H1 (cell line): Measurements from ENCODE around the gene SCRG1. TPM values are rescaled to one million over a fixed set of nuclear protein-coding genes. Genes with fewer than 3 reads are reported as not detected.

Source experiments
- CTCF ChIA-PET: fragments of 300-600 bp; sonication (Branson Sonifier 250); formaldehyde crosslinking; loops from one replicate; lab custom pipeline; 2021; ENCODE audit not compliant: partially characterized antibody; lab: Charles Lee
- POLR2A ChIA-PET: fragments of 300-600 bp; sonication (Branson Sonifier 250); formaldehyde crosslinking; loops from one replicate; lab custom pipeline; 2021; ENCODE audit warnings: inconsistent platforms; ENCODE audit not compliant: partially characterized antibody; lab: Charles Lee
- DNase-seq, 2 experiments: peaks; one replicate each; pipeline versions ENCODE4 v3.0.0 to v3.0.0-alpha.2; 2010 to 2022; ENCODE audit warnings: low spot score in 2 of 2, low read depth in 1 of 2, mixed read lengths in 1 of 2
- FAIRE-seq: peaks from 2 replicates; lab custom pipeline; 2011; peaks lifted over from hg19 to GRCh38; lab: Jason Lieb, UNC
- H2AFZ ChIP-seq: 2 replicates; pipeline ENCODE4 v1.8.1; 2012; ENCODE audit warnings: low read length, inconsistent platforms
- H2AK5ac ChIP-seq: 2 replicates; pipeline ENCODE4 v1.6.1; 2013; ENCODE audit warnings: low read depth, low read length
- H2BK120ac ChIP-seq: replicated peaks from 2 replicates; pipeline ENCODE3; 2013; ENCODE audit warnings: low read depth, low read length, inconsistent platforms
- H2BK12ac ChIP-seq: 2 replicates; pipeline ENCODE4 v1.6.1; 2013; ENCODE audit warnings: low read depth, low read length
- H2BK15ac ChIP-seq: 2 replicates; pipeline ENCODE4 v1.6.1; 2013; ENCODE audit warnings: low read length
- H2BK20ac ChIP-seq: 2 replicates; pipeline ENCODE4 v1.6.1; 2013; ENCODE audit warnings: low read length
- H2BK5ac ChIP-seq: 2 replicates; pipeline ENCODE4 v1.6.1; 2013; ENCODE audit warnings: low read depth, low read length
- H3K14ac ChIP-seq: 2 replicates; pipeline ENCODE4 v1.6.1; 2013; ENCODE audit warnings: inconsistent platforms; ENCODE audit not compliant: insufficient read length
- H3K18ac ChIP-seq: 2 replicates; pipeline ENCODE4 v1.6.1; 2013; ENCODE audit warnings: low read length; ENCODE audit errors: extremely low read depth
- H3K23ac ChIP-seq: 2 replicates; pipeline ENCODE4 v1.6.1; 2013; ENCODE audit warnings: inconsistent platforms; ENCODE audit not compliant: insufficient read length
- H3K23me2 ChIP-seq: 2 replicates; pipeline ENCODE4 v1.6.1; 2013; ENCODE audit warnings: low read depth, low read length
- H3K27ac ChIP-seq: 2 replicates; pipeline ENCODE4 v1.6.1; 2011; ENCODE audit warnings: low read depth, low read length, inconsistent platforms
- H3K27me3 ChIP-seq, 4 experiments: replicated peaks in 1 of 4; 1 replicate in 1 of 4; 2 replicates in 3 of 4; pipeline versions ENCODE4 v1.6.1 to v1.8.1; 2011 to 2013; ENCODE audit warnings: low read length in 3 of 4, mild to moderate bottlenecking in 3 of 4, inconsistent platforms in 2 of 4, mixed read lengths in 2 of 4, moderate library complexity in 1 of 4; ENCODE audit not compliant: control insufficient read depth in 3 of 4, insufficient read depth in 3 of 4; ENCODE audit errors: extremely low read depth in 1 of 4
- H3K36me3 ChIP-seq, 4 experiments: 2 replicates each; pipeline versions ENCODE4 v1.6.1 to v1.8.1; 2011 to 2013; ENCODE audit warnings: mild to moderate bottlenecking in 4 of 4, low read length in 3 of 4, moderate library complexity in 2 of 4, control low read depth in 1 of 4, inconsistent platforms in 1 of 4; ENCODE audit not compliant: insufficient read depth in 4 of 4, control insufficient read depth in 2 of 4
- H3K4ac ChIP-seq: replicated peaks from 2 replicates; pipeline ENCODE3; 2013; ENCODE audit warnings: low read length, low read depth, mixed read lengths, inconsistent platforms; ENCODE audit not compliant: insufficient read length
- H3K4me1 ChIP-seq, 4 experiments: replicated peaks in 1 of 4; 1 replicate in 1 of 4; 2 replicates in 3 of 4; pipeline versions ENCODE4 v1.6.1 to v1.8.1; 2011 to 2013; ENCODE audit warnings: low read length in 3 of 4, inconsistent platforms in 2 of 4, mixed read lengths in 1 of 4; ENCODE audit not compliant: insufficient read depth in 4 of 4, control insufficient read depth in 3 of 4
- H3K4me2 ChIP-seq, 2 experiments: 2 replicates each; pipeline versions ENCODE4 v1.6.1 to v1.8.1; 2011 to 2013; ENCODE audit warnings: low read depth in 2 of 2, low read length in 2 of 2, control low read depth in 1 of 2, inconsistent platforms in 1 of 2, mild to moderate bottlenecking in 1 of 2; ENCODE audit not compliant: insufficient read depth in 1 of 2
- H3K4me3 ChIP-seq, 4 experiments: fragments of 200-600, 300-600 bp in 1 of 4; sonication (generic), shearing (Covaris generic), sonication (Bioruptor Twin) in 1 of 4; 2 replicates each; pipeline versions ENCODE4 v1.5.1 to v1.8.1; 2011 to 2016; ENCODE audit warnings: low read length in 4 of 4, low read depth in 3 of 4, control low read depth in 2 of 4, inconsistent platforms in 2 of 4, mild to moderate bottlenecking in 2 of 4, mixed read lengths in 1 of 4, moderate library complexity in 1 of 4; ENCODE audit not compliant: insufficient read depth in 2 of 4; ENCODE audit errors: extremely low read depth in 1 of 4
- H3K56ac ChIP-seq: replicated peaks from 2 replicates; pipeline ENCODE3; 2013; ENCODE audit warnings: low read depth, mild to moderate bottlenecking, mixed read lengths, low read length, inconsistent platforms; ENCODE audit not compliant: insufficient read length
- H3K79me1 ChIP-seq: 2 replicates; pipeline ENCODE4 v1.6.1; 2013; ENCODE audit warnings: low read depth, low read length, control low read depth
- H3K79me2 ChIP-seq, 2 experiments: 2 replicates each; pipeline versions ENCODE4 v1.6.1 to v1.8.1; 2012 to 2013; ENCODE audit warnings: low read length in 2 of 2, mild to moderate bottlenecking in 2 of 2, inconsistent platforms in 1 of 2; ENCODE audit not compliant: insufficient read depth in 2 of 2, control insufficient read depth in 1 of 2
- H3K9ac ChIP-seq, 4 experiments: replicated peaks in 1 of 4; 1 replicate in 1 of 4; 2 replicates in 3 of 4; pipeline versions ENCODE4 v1.6.1 to v1.8.1; 2011 to 2013; ENCODE audit warnings: low read depth in 3 of 4, low read length in 3 of 4, control low read depth in 2 of 4, mild to moderate bottlenecking in 2 of 4, moderate library complexity in 2 of 4, inconsistent platforms in 1 of 4; ENCODE audit errors: extremely low read depth in 1 of 4
- H3K9me3 ChIP-seq, 2 experiments: 2 replicates each; pipeline versions ENCODE4 v1.6.1 to v1.8.1; 2012 to 2013; ENCODE audit warnings: mild to moderate bottlenecking in 2 of 2, moderate library complexity in 2 of 2, control low read depth in 1 of 2, inconsistent platforms in 1 of 2, low read depth in 1 of 2, low read length in 1 of 2, mixed read lengths in 1 of 2; ENCODE audit not compliant: insufficient read depth in 2 of 2
- H4K20me1 ChIP-seq, 2 experiments: replicated peaks in 1 of 2; 2 replicates each; pipeline versions ENCODE3 to v1.8.1; 2011 to 2013; ENCODE audit warnings: inconsistent platforms in 2 of 2, low read length in 2 of 2, mild to moderate bottlenecking in 1 of 2; ENCODE audit not compliant: insufficient read depth in 2 of 2, control insufficient read depth in 1 of 2
- H4K5ac ChIP-seq: 2 replicates; pipeline ENCODE4 v1.6.1; 2013; ENCODE audit warnings: low read length, low read depth, mixed read lengths, inconsistent platforms; ENCODE audit not compliant: insufficient read length
- H4K8ac ChIP-seq: 2 replicates; pipeline ENCODE4 v1.8.0; 2013; ENCODE audit warnings: mild to moderate bottlenecking, moderate library complexity, low read length, inconsistent platforms; ENCODE audit not compliant: insufficient read depth; ENCODE audit errors: extremely low read depth
- H4K91ac ChIP-seq: replicated peaks from 2 replicates; pipeline ENCODE3; 2013; ENCODE audit warnings: low read length, mixed read lengths, inconsistent platforms; ENCODE audit not compliant: insufficient read length
- ATF2 ChIP-seq: IDR thresholded peaks from 2 replicates; pipeline ENCODE4 v1.6.1; 2012; ENCODE audit warnings: low read length, inconsistent platforms
- BRCA1 ChIP-seq: IDR thresholded peaks from 2 replicates; pipeline ENCODE4 v1.6.1; 2012; ENCODE audit warnings: low read depth, low read length, improper control_type of control experiment
- CTBP2 ChIP-seq: IDR thresholded peaks from 2 replicates; pipeline ENCODE4 v1.7.0; 2011; ENCODE audit warnings: borderline replicate concordance, mild to moderate bottlenecking, moderate library complexity, mixed read lengths, low read length; ENCODE audit not compliant: insufficient read depth, insufficient read length
- EGR1 ChIP-seq: IDR thresholded peaks from 2 replicates; pipeline ENCODE4 v1.6.1; 2011; ENCODE audit warnings: low read depth, low read length, borderline replicate concordance
- GTF2F1 ChIP-seq: IDR thresholded peaks from 2 replicates; pipeline ENCODE4 v1.6.1; 2012; ENCODE audit warnings: low read depth, low read length, improper control_type of control experiment, borderline replicate concordance
- MAFK ChIP-seq: IDR thresholded peaks from 2 replicates; pipeline ENCODE4 v1.6.1; 2012; ENCODE audit warnings: low read depth, mild to moderate bottlenecking, improper control_type of control experiment, low read length
- RNF2 ChIP-seq: fragments of 200-900, 300-1000 bp; sonication (generic); IDR thresholded peaks from 2 replicates; pipeline ENCODE4 v1.7.1; 2016; ENCODE audit warnings: borderline replicate concordance, low read depth, mild to moderate bottlenecking, antibody characterized with exemption, low read length; ENCODE audit not compliant: poor library complexity, severe bottlenecking; ENCODE audit errors: missing control alignments
- SAP30 ChIP-seq: fragments of 300-600 bp; sonication (generic); IDR thresholded peaks from 2 replicates; pipeline ENCODE4 v1.7.1; 2012; ENCODE audit warnings: low read length, moderate library complexity, mild to moderate bottlenecking, inconsistent platforms; ENCODE audit not compliant: insufficient read depth, insufficient replicate concordance
- WGBS, 2 experiments: shearing (Covaris generic) in 1 of 2; methylation state at CpG; one replicate each; pipeline versions ENCODE4 v1.1.6 to v1.1.7; 2013 to 2015; ENCODE audit warnings: low lambda C conversion rate in 2 of 2, mixed read lengths in 2 of 2, inconsistent platforms in 1 of 2, low coverage in 1 of 2, missing lambda C conversion rate in 1 of 2; ENCODE audit not compliant: insufficient replicate concordance in 2 of 2, insufficient coverage in 1 of 2, insufficient read length in 1 of 2; ENCODE audit errors: extremely low coverage in 1 of 2, missing lambda C conversion rate in 1 of 2; 5-methylcytosine and 5-hydroxymethylcytosine counted together
- polyA plus RNA-seq, 7 experiments: library from polyadenylated mRNA; depleted of rRNA in 3 of 7; stranded (reverse) in 5 of 7; unstranded in 2 of 7; fragments of >200 nt in 5 of 7; fragments of 200-250 nt in 2 of 7; gene quantifications; 1 replicate in 5 of 7; 2 replicates in 1 of 7; 4 replicates in 1 of 7; pipeline versions ENCODE4 v1.2.1 to v1.2.3, GENCODE V29; 2011 to 2013; ENCODE audit warnings: missing spikeins in 2 of 7, mixed read lengths in 2 of 7
- total RNA-seq: library from RNA; stranded (reverse); fragmentation: NEBNext Ultra II Directional; extraction: Animal tissue kit (Norgen Biotek cat#: 25700); gene quantifications from 2 replicates; pipeline ENCODE4 v1.2.1, GENCODE V29; 2021

SCRG1 gene
- total and polyA plus RNA-seq, 2 of the 8 experiments (the other 6 are each of a cell fraction or from before 2014, with no cell fraction given): not detected

GRCh38 chr4:173347467-173347866 lies 51.4 kb downstream of the SCRG1 start:
- Histone ChIP-seq H3K14ac (no peak overlapping the region), H3K27me3 (no peaks in the 10 kb centered on the region), H2BK120ac (no peak overlapping the region), H2BK12ac (no peak overlapping the region), H4K8ac (no peak overlapping the region), H3K9me3 (no peaks in the 10 kb centered on the region), H4K91ac (no peak overlapping the region), H3K4me2 (no peak overlapping the region), H3K56ac (no peak overlapping the region), H3K79me1 (no peaks in the 10 kb centered on the region), H2BK20ac (no peak overlapping the region), H3K4ac (no peak overlapping the region), H4K20me1 (no peaks in the 10 kb centered on the region), H2AFZ (no peak overlapping the region), H2AK5ac (no peak overlapping the region), H2BK5ac (no peak overlapping the region), H3K27ac (no peak overlapping the region), H2BK15ac (no peak overlapping the region), H4K5ac (no peak overlapping the region), H3K18ac (no peak overlapping the region), H3K36me3 (no peaks in the 10 kb centered on the region), H3K23me2 (no peaks in the 10 kb centered on the region), H3K4me3 (no peak overlapping the region), H3K23ac (no peak overlapping the region), H3K79me2 (no peaks in the 10 kb centered on the region), H3K4me1 (peaks cover 0 to 9% (median 3%) of the 10 kb centered on the region in 4 experiments; a peak in 3 of 7 replicates), H3K9ac (no peak overlapping the region)
- FAIRE-seq (no peak), DNase-seq (no peak)
- CTCF ChIA-PET: interaction anchor here (0.7 to 2.7 kb wide), 8 partner anchors 9 to 73 kb away, joined by 3 to 16 read pairs (median 6); no protein-coding TSS in a partner anchor
- WGBS, 2 experiments: 82% methylated on average over 1 of the region's 1 CpG; no CpG with 5 or more reads in 1 of the 2 experiments
- TF ChIP-seq EGR1 (no peak), GTF2F1 (no peak), RNF2 (no peak), CTBP2 (no peak), SAP30 (no peak), MAFK (no peak), BRCA1 (no peak), ATF2 (no peak)
- POLR2A ChIA-PET: interaction anchor here (1.4 to 6.5 kb wide), 2 partner anchors 13 to 24 kb away, joined by 4 to 48 read pairs; partner anchors contain the start of gene HMGB2
